Activated CD4-positive, alpha-beta memory T cell treated with anti-CD3 and anti-CD28 coated beads, Interleukin-2, amount 10 ng/mL, durations not matched to agents 7 days and 5 days (primary cell): ENCODE data around the gene ST3GAL2. TPM values are rescaled to one million over a fixed set of nuclear protein-coding genes. Genes with fewer than 3 reads are reported as not detected.

Experiments
- CTCF ChIA-PET: fragments of 350-600 bp; sonication (Branson Sonifier 250); formaldehyde crosslinking; loops from one replicate; lab custom pipeline; 2021; ENCODE audit warnings: antibody characterized with exemption, inconsistent platforms; lab: Charles Lee
- POLR2A ChIA-PET: fragments of 350-600 bp; sonication (Branson Sonifier 250); formaldehyde crosslinking; loops from one replicate; lab custom pipeline; 2021; ENCODE audit warnings: antibody characterized with exemption; lab: Charles Lee
- DNase-seq: peaks from one replicate; pipeline ENCODE4 v3.0.0-alpha.2; 2020
- H3K27ac Mint-ChIP-seq: one replicate; pipeline ENCODE4 v1.8.0; 2021; ENCODE audit warnings: mild to moderate bottlenecking, mixed read lengths
- H3K27me3 Mint-ChIP-seq: one replicate; pipeline ENCODE4 v1.8.0; 2021; ENCODE audit warnings: mixed read lengths
- H3K36me3 Mint-ChIP-seq: one replicate; pipeline ENCODE4 v1.8.0; 2021; ENCODE audit warnings: low read depth, mixed read lengths
- H3K4me1 Mint-ChIP-seq: one replicate; pipeline ENCODE4 v1.8.0; 2021; ENCODE audit warnings: mixed read lengths
- H3K4me3 Mint-ChIP-seq: one replicate; pipeline ENCODE4 v1.8.0; 2021; ENCODE audit warnings: mild to moderate bottlenecking, mixed read lengths
- H3K9me3 Mint-ChIP-seq: one replicate; pipeline ENCODE4 v1.8.0; 2021; ENCODE audit warnings: mixed read lengths
- total RNA-seq, 2 experiments: library from RNA; stranded (reverse); gene quantifications; one replicate each; pipeline ENCODE4 v1.2.3, GENCODE V29; 2021

Gene ST3GAL2
- 10 to 100 TPM; 21.6 to 22.7 TPM for total RNA-seq

- CTCF ChIA-PET = interaction anchor here (1.5 to 1.8 kb wide), 2 partner anchors 15 to 58 kb away, joined by 4 to 6 read pairs; partner anchors contain the start of gene FCSK
- no peaks in the 10 kb centered on the region for H3K9me3 Mint-ChIP-seq
- peak within 1 kb of the TSS; percentile 74 for H3K27ac Mint-ChIP-seq
- H3K27me3 Mint-ChIP-seq = no peaks in the 10 kb centered on the region
- DNase-seq = peak; percentile 96
- POLR2A ChIA-PET = interaction anchor here (0.8 to 3.5 kb wide), 7 partner anchors 14 to 92 kb away, joined by 3 to 27 read pairs (median 6); partner anchors contain the start of genes DDX19A and FCSK
- peak within 1 kb of the TSS; percentile 88 for H3K4me3 Mint-ChIP-seq
- peaks cover 29% of the 10 kb centered on the region for H3K4me1 Mint-ChIP-seq
- H3K36me3 Mint-ChIP-seq = peaks cover 11% of the 10 kb centered on the region
These were observed at the start of gene ST3GAL2 for GRCh38 chr16:70438969-70439862. TSS of gene ST3GAL2 (minus strand) at chr16:70439100. CDS start at chr16:70398530, 40,570 bp downstream.

- Mint-ChIP-seq H3K27ac (no peak overlapping the region), H3K36me3 (peaks cover 23% of the 10 kb centered on the region), H3K9me3 (no peaks in the 10 kb centered on the region), H3K4me3 (no peak overlapping the region), H3K27me3 (no peaks in the 10 kb centered on the region), H3K4me1 (no peaks in the 10 kb centered on the region)
- CTCF ChIA-PET = interaction anchor here (1.2 kb wide), 1 partner anchor 24 kb away, joined by 3 read pairs; no protein-coding TSS in a partner anchor
- POLR2A ChIA-PET = interaction anchor here (0.7 kb wide), 1 partner anchor 68 kb away, joined by 3 read pairs; no protein-coding TSS in a partner anchor
- no peak for DNase-seq
These were observed 46.0 kb upstream of the ST3GAL2 start for GRCh38 chr16:70484867-70485266.

GRCh38 chr16:70483426-70483825 is 44.5 kb upstream of the ST3GAL2 start:
- POLR2A ChIA-PET = interaction anchor here (1.7 kb wide), 1 partner anchor 8 kb away, joined by 4 read pairs; no protein-coding TSS in a partner anchor
- peaks cover 23% of the 10 kb centered on the region for H3K36me3 Mint-ChIP-seq
- peaks cover 6% of the 10 kb centered on the region for H3K4me1 Mint-ChIP-seq
- no peaks in the 10 kb centered on the region for H3K9me3 Mint-ChIP-seq
- CTCF ChIA-PET = interaction anchor here (1.2 kb wide), 1 partner anchor 25 kb away, joined by 3 read pairs; no protein-coding TSS in a partner anchor
- no peaks in the 10 kb centered on the region for H3K27me3 Mint-ChIP-seq
- DNase-seq = no peak
- H3K27ac Mint-ChIP-seq = no peak overlapping the region
- H3K4me3 Mint-ChIP-seq = no peak overlapping the region

GRCh38 chr16:70482624-70483023 is 43.7 kb upstream of the ST3GAL2 start:
- Mint-ChIP-seq H3K27me3 (no peaks in the 10 kb centered on the region), H3K4me3 (no peak overlapping the region), H3K27ac (no peak overlapping the region), H3K36me3 (peaks cover 30% of the 10 kb centered on the region), H3K4me1 (peaks cover 14% of the 10 kb centered on the region), H3K9me3 (no peaks in the 10 kb centered on the region)
- ChIA-PET POLR2A (interaction anchor here (0.8 to 1.7 kb wide), 2 partner anchors 9 to 92 kb away, joined by 3 to 4 read pairs; no protein-coding TSS in a partner anchor), CTCF (no interaction called here)
- no peak for DNase-seq

- DNase-seq = no peak
- Mint-ChIP-seq H3K36me3 (peaks cover 33% of the 10 kb centered on the region), H3K27ac (no peak overlapping the region), H3K27me3 (no peaks in the 10 kb centered on the region), H3K4me3 (no peak overlapping the region), H3K4me1 (peaks cover 18% of the 10 kb centered on the region), H3K9me3 (no peaks in the 10 kb centered on the region)
- CTCF ChIA-PET = no interaction called here
- POLR2A ChIA-PET = interaction anchor here (0.8 to 1.7 kb wide), 3 partner anchors 10 to 93 kb away, joined by 3 to 4 read pairs (median 3); no protein-coding TSS in a partner anchor
These were observed 43.1 kb upstream of the ST3GAL2 start for GRCh38 chr16:70481929-70482536.

GRCh38 chr16:70480127-70481105 is 41.5 kb upstream of the ST3GAL2 start:
- peaks cover 33% of the 10 kb centered on the region for H3K36me3 Mint-ChIP-seq
- H3K27ac Mint-ChIP-seq = no peak overlapping the region
- no peaks in the 10 kb centered on the region for H3K27me3 Mint-ChIP-seq
- H3K4me3 Mint-ChIP-seq = no peak overlapping the region
- no peak for DNase-seq
- peaks cover 30% of the 10 kb centered on the region for H3K4me1 Mint-ChIP-seq
- H3K9me3 Mint-ChIP-seq = no peaks in the 10 kb centered on the region
- CTCF ChIA-PET = no interaction called here
- POLR2A ChIA-PET = interaction anchor here (1.1 to 1.5 kb wide), 2 partner anchors 17 to 100 kb away, joined by 3 to 4 read pairs; no protein-coding TSS in a partner anchor

- DNase-seq = no peak
- H3K4me3 Mint-ChIP-seq = no peak overlapping the region
- H3K9me3 Mint-ChIP-seq = no peaks in the 10 kb centered on the region
- H3K36me3 Mint-ChIP-seq = peaks cover 30% of the 10 kb centered on the region
- POLR2A ChIA-PET = interaction anchor here (0.8 to 3.4 kb wide), 2 partner anchors 99 to 132 kb away, joined by 4 to 21 read pairs; partner anchors contain the start of gene DDX19A
- H3K27me3 Mint-ChIP-seq = no peaks in the 10 kb centered on the region
- CTCF ChIA-PET = interaction anchor here (0.6 to 0.9 kb wide), 2 partner anchors 41 to 85 kb away, joined by 3 to 4 read pairs; no protein-coding TSS in a partner anchor
- peaks cover 31% of the 10 kb centered on the region for H3K4me1 Mint-ChIP-seq
- H3K27ac Mint-ChIP-seq = no peak overlapping the region
These were observed 40.0 kb upstream of the ST3GAL2 start for GRCh38 chr16:70478912-70479341.

- Mint-ChIP-seq H3K27ac (peak overlapping the region; percentile 12), H3K4me3 (no peak overlapping the region), H3K36me3 (peaks cover 30% of the 10 kb centered on the region), H3K4me1 (peaks cover 32% of the 10 kb centered on the region), H3K9me3 (no peaks in the 10 kb centered on the region), H3K27me3 (no peaks in the 10 kb centered on the region)
- DNase-seq = no peak
- CTCF ChIA-PET = interaction anchor here (0.6 to 0.9 kb wide), 2 partner anchors 41 to 84 kb away, joined by 3 to 4 read pairs; no protein-coding TSS in a partner anchor
- POLR2A ChIA-PET = interaction anchor here (0.8 to 3.4 kb wide), 3 partner anchors 44 to 131 kb away, joined by 4 to 21 read pairs (median 11); partner anchors contain the start of genes COG4 and DDX19A
These were observed 39.3 kb upstream of the ST3GAL2 start for GRCh38 chr16:70478169-70478568.

- no peaks in the 10 kb centered on the region for H3K27me3 Mint-ChIP-seq
- POLR2A ChIA-PET = interaction anchor here (0.8 to 3.4 kb wide), 3 partner anchors 46 to 130 kb away, joined by 3 to 21 read pairs (median 11); partner anchors contain the start of genes COG4 and DDX19A
- CTCF ChIA-PET = interaction anchor here (0.9 to 1.5 kb wide), 2 partner anchors 73 to 107 kb away, joined by 3 to 5 read pairs; no protein-coding TSS in a partner anchor
These were observed 37.5 kb upstream of the ST3GAL2 start for GRCh38 chr16:70476272-70477020.

GRCh38 chr16:70475054-70475871 is 36.4 kb upstream of the ST3GAL2 start:
- peak overlapping the region; percentile 40 for H3K27ac Mint-ChIP-seq
- DNase-seq = no peak
- ChIA-PET POLR2A (no interaction called here), CTCF (no interaction called here)
- H3K27me3 Mint-ChIP-seq = no peaks in the 10 kb centered on the region
- peaks cover 32% of the 10 kb centered on the region for H3K4me1 Mint-ChIP-seq
- no peaks in the 10 kb centered on the region for H3K9me3 Mint-ChIP-seq
- no peak overlapping the region for H3K4me3 Mint-ChIP-seq
- H3K36me3 Mint-ChIP-seq = peaks cover 19% of the 10 kb centered on the region

More at GRCh38 chr16:70476272-70477020, 37.5 kb upstream of the ST3GAL2 start:
- Mint-ChIP-seq H3K27ac (peak overlapping the region; percentile 90), H3K4me3 (no peak overlapping the region), H3K9me3 (no peaks in the 10 kb centered on the region), H3K4me1 (peaks cover 32% of the 10 kb centered on the region), H3K36me3 (peaks cover 27% of the 10 kb centered on the region)
- DNase-seq = peak; percentile 57
